Head of caudate nucleus (tissue), 42 donors: ENCODE measurements around the gene TIAM2.
A peak's percentile ranks its signal among the peaks of the same experiment; 100 is the strongest.

Source experiments
- DNase-seq, 42 donors: peaks; one replicate each; pipeline versions ENCODE4 v3.0.0 to v3.0.0-alpha.2; 2020 to 2021; ENCODE audit warnings: mixed read lengths in 7 of 42
- intact Hi-C: fragments of 100-400 bp; cut with DNase I; formaldehyde crosslinking; loops from one replicate; pipeline ENCODE4 v1.15.0; 2022

The TIAM2 gene

DNA sequence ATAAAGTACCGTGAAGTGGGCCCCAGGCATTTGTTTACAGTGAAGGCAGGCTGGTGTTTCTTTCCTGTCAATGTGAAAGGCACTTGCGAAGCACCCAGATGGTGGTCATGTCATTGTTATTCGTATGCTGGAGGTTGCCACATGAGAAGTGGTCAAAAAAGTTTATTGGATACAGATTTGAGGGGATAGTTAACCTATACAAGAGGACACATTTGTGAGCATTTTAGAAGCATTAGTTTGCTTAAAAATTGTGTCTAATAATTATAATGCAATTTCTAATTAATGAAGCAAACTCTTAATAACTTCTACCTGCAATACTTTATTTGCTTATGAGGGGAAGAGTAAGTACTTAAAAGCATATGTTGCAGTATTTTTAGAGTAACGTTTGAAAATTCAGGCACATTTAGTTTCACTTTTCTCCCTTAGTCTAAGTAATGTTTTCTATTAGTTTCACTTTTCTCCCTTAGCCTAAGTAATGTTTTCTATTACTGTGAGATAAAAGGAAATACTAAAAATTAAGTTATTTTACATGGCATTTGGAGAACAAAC lies 148.0 kb downstream of the TIAM2 start:
- DNase-seq: no peak
- intact Hi-C loops: no loop called here

DNA sequence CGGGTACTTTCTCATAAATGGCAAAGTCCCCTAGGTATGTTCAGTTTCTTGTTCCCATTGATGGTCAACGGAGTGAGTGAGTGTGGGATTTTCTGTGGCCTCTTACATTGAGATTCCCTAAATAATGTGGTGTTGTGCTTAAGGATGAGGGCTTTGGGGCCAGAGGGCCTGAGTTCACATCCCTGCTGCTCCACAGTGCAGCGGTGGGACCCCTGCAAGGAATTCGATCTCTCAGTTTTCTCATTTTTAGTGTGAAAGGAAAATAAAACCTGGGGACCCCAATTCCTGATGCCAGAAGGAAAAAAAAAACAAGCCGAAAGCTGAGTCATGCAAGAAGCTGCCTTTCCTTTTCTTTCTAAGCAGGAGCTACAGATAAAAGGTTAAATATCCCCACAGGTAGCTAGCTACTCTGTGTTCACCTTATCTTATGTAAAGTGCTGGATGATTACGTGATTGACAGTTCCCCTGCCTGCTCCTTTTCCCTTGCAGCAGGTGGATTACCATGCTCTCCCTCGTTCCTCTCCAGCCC lies 148.5 kb downstream of the TIAM2 start:
- intact Hi-C loops: no loop called here
- no peak for DNase-seq

DNA sequence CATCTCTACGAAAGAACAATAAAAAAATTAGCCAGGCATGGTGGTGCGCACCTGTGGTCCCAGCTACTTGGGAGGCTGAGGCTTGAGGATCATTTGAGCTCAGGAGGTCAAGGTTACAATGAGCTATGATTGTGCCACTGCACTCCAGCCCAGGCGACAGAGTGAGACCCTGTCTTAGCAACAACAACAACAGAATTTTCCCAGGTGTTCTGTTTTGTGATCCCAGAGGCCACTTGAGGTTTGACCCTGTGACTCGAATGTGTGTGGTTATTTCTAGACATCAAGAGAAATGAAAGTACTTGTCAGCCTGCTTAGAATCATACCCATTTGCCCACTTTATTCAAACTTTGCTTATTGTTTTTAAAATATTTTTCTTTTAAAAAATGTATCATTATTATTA lies 151.1 kb downstream of the TIAM2 start:
- intact Hi-C loops: no loop called here
- DNase-seq: no peak

DNA sequence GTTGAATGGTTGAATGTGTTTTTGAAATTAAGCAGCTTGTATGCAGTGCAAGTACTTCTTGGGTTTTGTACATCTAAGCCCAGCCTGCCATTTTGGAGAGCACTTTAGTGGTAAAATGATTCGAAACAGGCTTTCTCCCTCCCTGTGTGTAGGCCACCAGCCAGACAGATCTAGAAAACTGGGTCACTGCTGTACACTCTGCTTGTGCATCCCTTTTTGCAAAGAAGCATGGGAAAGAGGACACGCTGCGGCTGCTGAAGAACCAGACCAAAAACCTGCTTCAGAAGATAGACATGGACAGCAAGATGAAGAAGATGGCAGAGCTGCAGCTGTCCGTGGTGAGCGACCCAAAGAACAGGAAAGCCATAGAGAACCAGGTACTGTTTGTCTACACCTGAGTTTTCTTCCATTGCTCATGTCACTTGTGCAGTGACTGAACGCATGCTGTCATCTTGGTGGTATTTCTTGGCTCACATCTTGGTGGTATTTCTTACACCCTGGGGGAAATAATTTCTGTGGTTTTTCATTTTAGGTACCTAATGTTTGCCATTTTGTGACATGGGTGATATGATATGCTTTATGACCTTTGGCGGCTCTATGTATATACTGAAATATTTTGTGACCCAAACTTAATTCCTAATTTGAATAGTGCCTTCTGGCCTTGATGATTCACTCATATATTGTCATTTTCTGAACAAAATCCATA lies 153.0 kb downstream of the TIAM2 start:
- intact Hi-C loops: no loop called here
- peak in 2 of 42 donors; percentile 6 to 46 for DNase-seq

DNA sequence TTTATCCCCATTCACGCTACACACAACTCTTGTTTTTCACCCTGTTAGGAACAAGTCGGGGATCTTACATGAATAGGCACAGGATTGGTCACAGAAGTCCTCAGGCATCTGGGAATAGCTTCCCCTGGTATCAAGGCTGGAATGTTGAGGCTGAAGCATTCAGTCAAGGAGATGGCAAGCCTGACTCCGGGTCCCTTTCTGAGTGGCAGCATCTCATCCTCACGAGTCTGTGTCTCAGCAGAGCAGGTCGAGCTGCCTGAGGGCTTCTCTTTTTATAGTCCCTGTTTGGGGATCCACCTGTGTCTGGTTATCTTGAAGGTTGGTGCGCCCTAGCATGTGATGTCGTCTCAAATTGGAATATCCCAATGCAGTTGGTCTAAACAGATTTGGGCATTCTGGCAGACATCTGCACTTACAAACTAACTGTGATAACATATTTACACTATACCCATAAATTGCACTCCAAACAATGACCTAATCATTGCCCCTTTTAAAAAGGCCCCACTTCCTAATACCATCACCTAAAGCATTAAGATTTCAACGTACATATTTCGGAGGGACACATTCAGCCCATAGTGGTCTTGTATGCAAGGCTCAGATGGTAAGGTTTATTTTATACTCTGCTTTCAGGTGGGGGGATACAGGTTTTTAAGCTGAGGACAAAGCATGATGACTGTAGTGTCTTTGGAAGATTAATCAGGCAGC lies 156.0 kb downstream of the TIAM2 start:
- intact Hi-C loops: no loop called here
- no peak for DNase-seq

DNA sequence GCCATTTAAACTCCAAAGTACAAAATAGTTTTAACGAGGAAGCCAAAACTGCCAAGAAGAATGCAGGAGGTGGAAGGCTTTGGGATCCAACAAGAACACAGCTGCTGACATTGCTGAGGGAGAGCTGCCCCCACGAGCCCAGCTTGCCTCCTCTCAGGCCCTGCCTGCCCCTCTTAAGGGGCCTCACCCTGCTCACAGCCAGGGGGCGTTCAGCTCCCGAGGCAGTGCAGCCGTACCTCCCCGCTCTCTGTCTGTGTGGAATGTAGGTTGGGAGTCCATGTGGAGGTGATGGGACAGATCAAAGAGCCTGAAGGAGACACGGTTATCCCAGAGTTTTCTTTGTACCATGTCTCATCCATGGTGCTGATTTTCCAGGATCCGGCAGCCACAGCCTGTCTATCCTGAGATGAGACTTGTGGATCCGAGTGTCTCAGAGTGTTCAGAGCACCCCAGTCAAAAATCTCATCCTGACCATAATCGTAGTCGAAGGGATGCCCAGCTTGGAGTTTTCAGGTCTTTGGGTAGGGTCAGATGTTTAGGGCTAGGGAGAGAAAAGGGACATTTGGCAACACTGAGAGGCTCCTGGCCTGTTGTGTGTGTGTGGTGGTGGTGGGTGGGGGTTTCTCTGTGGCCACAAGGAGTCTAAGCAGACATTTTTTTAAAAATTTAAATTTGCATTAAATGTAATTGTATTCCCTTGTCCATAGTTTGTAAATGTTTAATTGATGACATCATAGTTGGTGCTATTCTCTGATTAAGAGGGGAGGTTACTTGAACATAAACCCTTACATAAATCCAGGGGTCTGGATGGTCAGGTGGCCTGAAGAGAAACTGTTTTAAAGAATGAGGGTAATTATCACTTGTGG lies 157.3 kb downstream of the TIAM2 start:
- intact Hi-C loops: no loop called here
- DNase-seq: peak in 1 of 42 donors; percentile 9

DNA sequence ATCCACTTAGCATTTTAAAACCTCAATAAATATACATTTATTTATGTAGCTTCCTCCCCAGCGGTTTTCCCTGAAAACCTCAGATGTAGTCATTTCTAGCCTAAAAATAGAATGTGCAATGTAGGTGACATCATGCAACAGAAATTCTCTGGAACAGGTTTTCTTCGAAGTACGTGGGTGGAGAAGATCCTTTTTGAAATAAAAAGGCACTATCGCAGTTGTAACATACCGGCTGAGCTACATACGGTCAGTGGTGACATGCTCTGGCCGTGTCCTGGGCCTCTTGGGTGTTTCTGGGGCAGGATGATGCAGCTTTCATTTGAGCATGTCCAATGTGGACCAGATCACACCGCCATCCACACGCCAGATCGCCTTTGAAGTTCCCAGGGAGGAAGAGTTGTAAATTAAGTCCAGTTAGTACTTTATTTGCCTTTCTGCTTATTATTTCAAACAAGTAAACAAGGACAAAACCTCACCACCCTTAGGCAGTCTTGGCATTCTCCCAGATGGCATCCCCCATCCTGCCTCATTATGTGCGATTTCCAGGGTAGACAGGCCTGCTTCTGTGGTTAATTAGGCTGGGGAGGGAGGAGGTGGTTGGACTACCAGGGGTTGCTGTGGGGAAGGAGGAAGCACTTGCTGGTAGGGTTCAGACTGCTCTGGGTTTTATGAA lies 159.2 kb downstream of the TIAM2 start:
- intact Hi-C loops: no loop called here
- DNase-seq: peak in 9 of 42 donors; percentile 12 to 54 (median 22)

DNA sequence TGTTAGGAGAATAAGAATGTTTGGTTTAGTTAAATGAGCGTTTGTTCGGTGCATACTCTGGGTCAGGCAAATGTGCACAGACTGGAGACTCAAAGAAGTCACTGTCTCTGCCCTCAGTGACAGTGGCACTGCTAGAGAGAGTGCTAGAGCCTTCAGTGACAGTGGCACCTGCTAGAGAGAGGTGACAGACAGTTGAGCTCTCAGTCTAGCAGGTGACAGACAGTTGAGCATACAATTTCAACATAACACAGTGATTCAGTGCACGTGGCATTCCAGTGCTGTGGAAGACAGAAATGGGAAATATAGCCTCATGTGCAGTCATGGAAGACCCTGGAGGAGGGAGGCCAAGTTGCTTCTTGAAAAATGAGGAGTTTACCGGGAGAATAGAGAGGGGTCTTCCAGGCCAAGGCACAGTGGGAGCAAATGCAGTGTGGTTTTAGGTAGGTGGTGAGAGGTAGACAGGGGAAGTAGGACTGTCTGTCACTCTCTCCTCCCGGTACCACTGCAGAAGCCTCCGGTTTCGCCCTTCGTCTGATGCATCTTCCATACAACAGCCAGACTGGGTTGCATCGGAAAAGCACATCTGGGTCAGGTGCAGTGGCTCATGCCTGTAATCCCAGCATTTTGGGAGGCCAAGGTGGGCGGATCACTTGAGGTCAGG lies 160.8 kb downstream of the TIAM2 start:
- no peak for DNase-seq
- intact Hi-C loops: no loop called here

DNA sequence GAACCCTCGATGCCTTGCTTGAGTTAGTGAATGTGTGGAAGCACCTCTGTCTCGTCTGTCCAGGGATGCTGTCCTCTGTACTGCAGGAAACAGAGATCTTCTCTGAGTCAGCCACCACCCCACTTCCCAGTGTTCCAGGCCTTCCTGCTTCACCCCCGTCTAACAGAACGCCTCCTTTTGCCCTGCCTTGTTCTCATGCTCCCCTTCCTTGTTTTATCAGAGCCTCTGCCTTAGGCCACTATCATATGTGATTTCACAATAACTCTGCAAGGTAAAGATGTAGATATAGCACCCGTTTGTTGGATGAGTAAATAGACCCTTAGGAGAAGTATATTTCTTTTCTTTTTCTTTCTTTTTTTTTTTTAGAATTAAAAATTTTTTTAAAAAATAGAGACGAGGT lies 162.0 kb downstream of the TIAM2 start:
- peak in 1 of 42 donors; percentile 33 for DNase-seq
- intact Hi-C loops: no loop called here

DNA sequence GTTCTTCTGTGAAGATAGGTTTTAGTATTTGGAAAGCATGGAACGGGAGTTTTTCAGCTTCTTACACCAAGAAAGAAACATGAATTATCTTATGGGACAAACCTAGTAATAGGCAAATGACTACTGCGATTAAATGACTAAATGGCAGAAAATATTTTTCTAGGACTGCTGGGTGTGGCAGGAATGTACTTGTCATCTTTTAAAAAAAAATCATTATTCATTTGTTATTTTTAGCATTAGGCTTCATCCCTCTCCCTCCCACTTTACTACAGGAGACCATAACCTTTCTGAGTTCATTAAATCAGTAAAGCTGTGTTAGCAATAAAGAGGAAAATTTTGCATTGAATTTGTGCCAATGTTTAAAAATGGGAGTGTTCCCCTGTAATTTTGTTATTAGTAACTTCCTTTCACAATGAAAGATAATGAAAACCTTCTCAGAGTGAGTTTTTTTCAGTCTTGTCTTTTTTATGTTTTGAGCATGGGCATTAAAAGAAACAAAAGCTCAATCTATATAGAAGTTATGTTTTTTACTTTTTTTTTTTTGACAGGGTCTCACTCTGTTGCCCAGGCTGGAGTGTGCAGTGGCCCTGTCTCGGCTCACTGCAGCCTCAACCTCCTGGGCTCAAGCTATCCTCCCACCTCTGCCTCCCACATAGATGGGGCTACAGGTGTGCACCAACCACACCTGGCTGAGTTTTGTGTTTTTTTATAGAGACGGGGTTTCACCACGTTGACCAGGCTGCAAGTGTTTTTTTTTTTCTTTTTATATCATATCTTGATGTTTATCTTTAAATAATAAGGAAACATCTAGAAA lies 163.1 kb downstream of the TIAM2 start:
- intact Hi-C loops: no loop called here
- peak in 1 of 42 donors; percentile 18 for DNase-seq

DNA sequence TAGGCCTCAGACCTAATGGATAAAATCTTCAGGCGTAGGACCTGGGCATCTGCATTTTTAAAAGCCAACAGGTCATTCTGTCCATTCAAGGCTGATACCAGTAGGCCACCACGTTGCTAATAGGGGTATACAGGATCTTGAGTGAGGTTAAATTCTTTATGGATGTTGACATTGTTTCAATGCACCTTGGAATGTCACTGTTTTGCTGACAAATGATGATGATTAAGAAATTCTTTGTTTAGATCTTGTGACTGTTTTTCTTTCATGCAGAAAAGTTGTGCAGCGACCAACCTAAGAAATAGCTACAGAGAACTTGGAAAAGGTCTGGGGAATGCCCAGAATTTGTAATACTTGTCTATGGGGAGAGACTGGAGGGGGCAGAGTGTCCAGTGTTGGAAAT lies 167.6 kb downstream of the TIAM2 start:
- intact Hi-C loops: no loop called here
- no peak for DNase-seq

DNA sequence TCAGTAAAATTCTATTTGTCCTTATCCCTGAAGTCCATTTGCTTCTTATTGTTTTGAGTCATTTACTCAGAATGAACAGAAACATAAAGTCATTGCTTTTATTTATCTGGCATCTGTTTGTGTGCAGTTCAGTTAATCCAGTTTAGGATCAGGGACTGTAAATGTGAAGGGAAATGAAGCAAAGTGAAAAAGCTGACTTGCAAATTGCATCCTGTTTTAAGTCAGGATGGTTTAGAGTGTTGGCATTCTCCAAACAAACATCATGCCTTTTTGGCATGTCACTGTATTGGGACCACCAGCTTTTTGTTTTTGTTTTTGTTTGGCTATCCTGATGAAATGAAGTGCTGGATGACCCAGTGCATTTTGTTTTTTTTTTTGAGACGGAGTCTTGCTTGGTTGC lies 168.5 kb downstream of the TIAM2 start:
- intact Hi-C loops: no loop called here

DNA sequence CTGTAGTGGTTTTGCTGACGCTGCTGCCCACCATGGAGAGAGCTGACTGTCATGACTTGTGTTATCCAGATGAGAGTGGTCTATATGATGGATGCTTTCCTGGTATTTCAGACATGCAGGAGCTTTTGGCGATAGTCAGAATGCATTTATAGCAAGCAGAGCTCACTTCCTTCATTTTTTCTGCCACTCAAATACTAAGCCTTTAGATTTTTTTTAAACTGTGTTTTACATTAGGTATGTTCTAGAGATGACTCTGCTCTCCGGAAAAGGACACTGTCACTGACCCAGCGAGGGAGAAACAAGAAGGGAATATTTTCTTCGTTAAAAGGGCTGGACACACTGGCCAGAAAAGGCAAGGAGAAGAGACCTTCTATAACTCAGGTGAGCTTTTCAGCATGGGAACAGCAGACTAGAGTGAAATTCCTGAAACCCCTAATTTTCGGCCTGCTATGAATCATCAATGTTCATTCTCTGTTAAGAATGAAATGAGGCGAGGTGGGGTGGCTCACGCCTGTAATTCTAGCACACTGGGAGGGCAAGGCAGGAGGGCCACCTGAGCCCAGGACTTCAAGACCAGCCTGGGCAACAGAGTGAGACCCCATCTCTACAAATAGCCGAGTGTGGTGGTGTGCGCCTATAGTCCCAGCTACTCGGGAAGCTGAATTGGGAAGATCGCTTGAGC lies 170.1 kb downstream of the TIAM2 start:
- no peak for DNase-seq
- intact Hi-C loops: no loop called here

More for the DNA sequence above, 168.5 kb downstream of the TIAM2 start:
- DNase-seq: no peak

DNA sequence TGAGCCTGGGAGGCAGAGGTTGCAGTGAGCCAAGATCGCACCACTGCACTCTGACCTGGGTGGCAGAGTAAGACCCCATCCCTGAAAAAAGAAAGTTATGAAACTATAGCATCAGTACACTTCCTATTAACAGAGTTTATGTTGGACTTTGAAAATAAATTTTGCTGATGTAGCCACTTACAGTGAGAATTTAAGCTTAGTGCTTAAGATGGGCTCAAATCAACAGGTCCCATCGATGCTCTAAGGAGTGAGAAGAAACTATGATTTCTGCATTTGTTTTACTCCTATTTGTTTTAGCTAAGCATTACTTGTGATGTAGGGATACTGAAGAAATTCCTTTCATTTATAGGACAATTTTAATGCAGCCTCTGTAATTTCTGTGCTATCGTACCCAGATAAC lies 175.4 kb downstream of the TIAM2 start:
- no peak for DNase-seq
- intact Hi-C loops: loop anchor here (10.0 kb wide), 2 partner anchors 144 to 306 kb away; partner anchors contain the start of gene TFB1M

DNA sequence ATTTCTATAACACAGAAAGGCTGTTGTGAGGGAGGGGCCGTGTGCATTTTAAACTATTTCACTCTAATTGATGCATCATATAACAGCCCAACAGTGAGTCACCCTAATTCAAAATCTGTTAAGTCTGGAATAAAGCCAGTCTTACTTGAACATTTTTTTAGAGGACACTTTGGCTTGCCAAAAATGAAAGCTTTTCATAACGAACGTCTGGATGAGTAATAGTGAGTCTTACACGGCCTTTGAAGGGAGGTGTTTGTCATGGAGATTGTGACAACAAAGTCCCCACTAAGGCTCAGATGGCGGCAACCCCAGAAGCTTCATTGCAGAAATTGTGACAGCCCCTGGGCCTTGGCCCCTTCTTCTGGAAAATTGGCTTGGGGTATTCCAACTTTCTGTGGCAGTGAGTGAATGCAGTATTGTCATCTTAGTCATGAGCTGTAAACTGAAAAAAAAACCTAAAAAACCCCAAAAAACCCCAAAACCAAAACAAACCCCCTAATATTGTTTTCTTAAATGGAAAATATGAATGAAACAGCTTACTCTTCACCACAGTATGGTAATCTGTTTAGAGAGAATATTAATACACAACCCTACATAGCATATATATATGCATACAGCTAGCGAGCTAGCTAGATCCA lies 176.1 kb downstream of the TIAM2 start:
- peak in 25 of 42 donors; percentile 13 to 85 (median 40) for DNase-seq
- intact Hi-C loops: loop anchor here (10.0 kb wide), 2 partner anchors 144 to 306 kb away; partner anchors contain the start of gene TFB1M
